ENCODE data around the gene MYO9A.

Gene MYO9A

GRCh38 chr15:72154316-72154715 is 36.4 kb upstream of the MYO9A start:
- TF ChIP-seq, protein P1, sequence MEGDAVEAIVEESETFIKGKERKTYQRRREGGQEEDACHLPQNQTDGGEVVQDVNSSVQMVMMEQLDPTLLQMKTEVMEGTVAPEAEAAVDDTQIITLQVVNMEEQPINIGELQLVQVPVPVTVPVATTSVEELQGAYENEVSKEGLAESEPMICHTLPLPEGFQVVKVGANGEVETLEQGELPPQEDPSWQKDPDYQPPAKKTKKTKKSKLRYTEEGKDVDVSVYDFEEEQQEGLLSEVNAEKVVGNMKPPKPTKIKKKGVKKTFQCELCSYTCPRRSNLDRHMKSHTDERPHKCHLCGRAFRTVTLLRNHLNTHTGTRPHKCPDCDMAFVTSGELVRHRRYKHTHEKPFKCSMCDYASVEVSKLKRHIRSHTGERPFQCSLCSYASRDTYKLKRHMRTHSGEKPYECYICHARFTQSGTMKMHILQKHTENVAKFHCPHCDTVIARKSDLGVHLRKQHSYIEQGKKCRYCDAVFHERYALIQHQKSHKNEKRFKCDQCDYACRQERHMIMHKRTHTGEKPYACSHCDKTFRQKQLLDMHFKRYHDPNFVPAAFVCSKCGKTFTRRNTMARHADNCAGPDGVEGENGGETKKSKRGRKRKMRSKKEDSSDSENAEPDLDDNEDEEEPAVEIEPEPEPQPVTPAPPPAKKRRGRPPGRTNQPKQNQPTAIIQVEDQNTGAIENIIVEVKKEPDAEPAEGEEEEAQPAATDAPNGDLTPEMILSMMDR (IDR thresholded peaks at IDR 0.05): no peak
- no peaks in the 10 kb centered on the region for H3K36me3 ChIP-seq
- H3K27me3 ChIP-seq: no peaks in the 10 kb centered on the region
- peaks cover 14 to 16% of the 10 kb centered on the region in 2 experiments for H3K4me1 ChIP-seq (ENCODE audit: control insufficient read depth in 1 of 2, insufficient read depth in 1 of 2, low read depth in 1 of 2, low read length in 1 of 2)
- no peaks in the 10 kb centered on the region for H3K9me3 ChIP-seq
- no peak overlapping the region for H3K4me3 ChIP-seq (ENCODE audit: low read depth in 1 of 2, low read length in 1 of 2)
- no peak overlapping the region for H3K27ac ChIP-seq

DNA sequence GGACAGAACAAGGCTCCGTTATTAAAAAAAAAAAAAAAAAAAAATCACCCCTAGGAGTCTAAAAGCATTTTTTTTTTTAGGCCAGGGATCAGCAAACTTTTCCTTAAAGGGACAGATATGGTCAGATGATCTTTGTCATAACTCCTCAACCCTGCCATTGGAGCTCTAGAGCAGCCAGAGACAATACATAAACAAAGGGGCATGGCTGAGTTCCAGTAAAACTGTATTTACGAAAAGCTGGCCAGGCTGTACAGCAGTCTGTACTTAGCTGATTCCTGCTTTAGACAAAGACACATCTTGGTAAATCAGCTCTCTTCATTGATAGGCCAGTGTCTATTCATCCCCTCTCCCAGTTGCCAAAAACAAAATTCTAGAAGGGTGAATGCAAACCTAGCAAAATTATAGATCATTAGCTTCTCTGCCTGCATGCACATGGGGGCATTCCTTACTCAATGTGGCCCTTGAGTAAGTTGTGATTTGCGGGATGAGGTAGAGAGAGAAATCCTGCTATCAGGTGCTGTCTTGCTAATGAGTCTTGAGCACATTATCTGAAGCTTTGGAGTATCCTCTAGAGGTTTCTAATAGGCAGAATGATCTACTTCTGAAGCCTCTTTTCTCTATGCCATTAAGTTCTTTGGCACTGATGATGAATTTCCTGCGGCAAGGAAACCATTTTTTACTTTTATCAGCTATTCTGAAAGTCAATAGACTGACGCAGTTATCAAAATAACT is 35.5 kb upstream of the MYO9A start:
- H3K4me1 ChIP-seq (ENCODE audit: control insufficient read depth in 1 of 2, insufficient read depth in 1 of 2, low read depth in 1 of 2, low read length in 1 of 2): peaks cover 14 to 16% of the 10 kb centered on the region in 2 experiments
- no peak overlapping the region for H3K27ac ChIP-seq
- H3K36me3 ChIP-seq: no peaks in the 10 kb centered on the region
- H3K4me3 ChIP-seq (ENCODE audit: low read depth in 1 of 2, low read length in 1 of 2): no peak overlapping the region
- no peaks in the 10 kb centered on the region for H3K9me3 ChIP-seq
- no peaks in the 10 kb centered on the region for H3K27me3 ChIP-seq
- TF ChIP-seq, protein P1 (IDR thresholded peaks at IDR 0.05): no peak

- Histone ChIP-seq H3K9me3 (no peaks in the 10 kb centered on the region), H3K27me3 (no peaks in the 10 kb centered on the region), H3K36me3 (no peaks in the 10 kb centered on the region), H3K27ac (no peak overlapping the region), H3K4me1 (ENCODE audit: control insufficient read depth in 1 of 2, insufficient read depth in 1 of 2, low read depth in 1 of 2, low read length in 1 of 2) (no peaks in the 10 kb centered on the region), H3K4me3 (ENCODE audit: low read depth in 1 of 2, low read length in 1 of 2) (no peak overlapping the region)
- TF ChIP-seq, protein P1 (IDR thresholded peaks at IDR 0.05): no peak
Measured at GRCh38 chr15:72147418-72147817, 29.5 kb upstream of the MYO9A start.

DNA sequence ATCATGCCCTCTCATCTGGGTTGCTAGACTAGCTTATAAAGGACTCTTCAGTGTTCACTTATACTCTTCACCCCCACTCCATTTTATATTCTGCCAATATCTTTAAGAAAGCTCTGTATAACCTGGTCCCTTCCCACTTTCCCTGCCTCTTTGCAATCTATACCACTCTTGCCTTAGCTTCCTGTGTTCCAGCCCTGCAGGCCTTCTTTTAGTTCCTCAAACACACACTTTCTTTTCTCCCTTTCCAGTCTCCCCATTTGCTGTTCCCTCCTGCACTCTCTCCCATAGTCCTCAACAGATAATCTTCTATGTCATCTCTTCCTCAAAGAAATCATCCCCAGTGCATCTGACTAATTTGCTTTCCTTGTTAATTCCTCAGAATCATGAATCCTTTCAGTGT is 29.0 kb upstream of the MYO9A start:
- Histone ChIP-seq H3K36me3 (no peaks in the 10 kb centered on the region), H3K27me3 (no peaks in the 10 kb centered on the region), H3K4me1 (ENCODE audit: control insufficient read depth in 1 of 2, insufficient read depth in 1 of 2, low read depth in 1 of 2, low read length in 1 of 2) (no peaks in the 10 kb centered on the region), H3K4me3 (ENCODE audit: low read depth in 1 of 2, low read length in 1 of 2) (no peak overlapping the region), H3K27ac (no peak overlapping the region), H3K9me3 (no peaks in the 10 kb centered on the region)
- TF ChIP-seq, protein P1 (IDR thresholded peaks at IDR 0.05): no peak

- Histone ChIP-seq H3K27ac (no peak overlapping the region), H3K36me3 (no peaks in the 10 kb centered on the region), H3K4me3 (ENCODE audit: low read depth in 1 of 2, low read length in 1 of 2) (no peak overlapping the region), H3K4me1 (ENCODE audit: control insufficient read depth in 1 of 2, insufficient read depth in 1 of 2, low read depth in 1 of 2, low read length in 1 of 2) (no peaks in the 10 kb centered on the region), H3K27me3 (no peaks in the 10 kb centered on the region), H3K9me3 (no peaks in the 10 kb centered on the region)
- TF ChIP-seq, protein P1 (IDR thresholded peaks at IDR 0.05): no peak
Measured at GRCh38 chr15:72146221-72146620, 28.3 kb upstream of the MYO9A start.
